Endothelial cell of umbilical vein (primary cell): ENCODE data around the gene USP7. TPM values are rescaled to one million over a fixed set of nuclear protein-coding genes. Genes with fewer than 3 reads are reported as not detected.

Source experiments
- BruUV-seq: library from RNA; stranded (reverse); fragments of 400-500 nt; replicated peaks from 2 replicates; lab custom pipeline; 2021; lab: Mats Ljungman, UMichigan
- CTCF ChIA-PET: fragments of 300-600, 350-600 bp; sonication (Branson Sonifier 250); formaldehyde crosslinking; loops from one replicate; lab custom pipeline; 2021; ENCODE audit warnings: antibody characterized with exemption, inconsistent platforms; lab: Charles Lee
- POLR2A ChIA-PET: fragments of 300-600, 350-600 bp; sonication (Branson Sonifier 250); formaldehyde crosslinking; loops from one replicate; lab custom pipeline; 2021; ENCODE audit warnings: antibody characterized with exemption, inconsistent platforms; lab: Charles Lee
- DNase-seq: peaks from one replicate; pipeline ENCODE4 v3.0.0-alpha.2; 2011; ENCODE audit warnings: low read depth, low spot score
- FAIRE-seq: peaks from 2 replicates; lab custom pipeline; 2011; peaks lifted over from hg19 to GRCh38; lab: Jason Lieb, UNC
- H2AFZ ChIP-seq: 2 replicates; pipeline ENCODE4 v1.6.0; 2012; ENCODE audit warnings: low read depth, low read length, control low read depth, inconsistent platforms
- H3K27ac ChIP-seq: 2 replicates; pipeline ENCODE4 v1.5.1; 2011; ENCODE audit warnings: low read depth, mild to moderate bottlenecking, control low read depth, low read length, moderate library complexity; ENCODE audit not compliant: insufficient read depth
- H3K27me3 ChIP-seq, 2 experiments: 2 replicates each; pipeline versions ENCODE4 v1.6.0 to v1.6.1; 2011; ENCODE audit warnings: low read length in 2 of 2, mixed read lengths in 1 of 2; ENCODE audit not compliant: control insufficient read depth in 2 of 2, insufficient read depth in 2 of 2
- H3K36me3 ChIP-seq, 2 experiments: 2 replicates in 1 of 2; 3 replicates in 1 of 2; pipeline ENCODE4 v1.5.1; 2011; ENCODE audit warnings: low read length in 2 of 2, mild to moderate bottlenecking in 1 of 2, moderate library complexity in 1 of 2; ENCODE audit not compliant: control insufficient read depth in 2 of 2, insufficient read depth in 2 of 2; ENCODE audit errors: extremely low read depth in 1 of 2
- H3K4me1 ChIP-seq: 3 replicates; pipeline ENCODE4 v1.5.1; 2011; ENCODE audit warnings: mild to moderate bottlenecking, low read length; ENCODE audit not compliant: control insufficient read depth, insufficient read depth; ENCODE audit errors: extremely low read depth
- H3K4me2 ChIP-seq: 2 replicates; pipeline ENCODE4 v1.6.1; 2011; ENCODE audit warnings: low read length, control low read depth, mixed read lengths; ENCODE audit not compliant: insufficient read depth
- H3K4me3 ChIP-seq, 3 experiments: fragments of 200-600 bp in 1 of 3; sonication (generic), shearing (Covaris generic) in 1 of 3; replicated peaks in 1 of 3; 2 replicates each; pipeline ENCODE4 v1.5.1; 2011 to 2016; ENCODE audit warnings: control low read depth in 3 of 3, low read length in 3 of 3, mild to moderate bottlenecking in 2 of 3, inconsistent platforms in 1 of 3, low read depth in 1 of 3, moderate library complexity in 1 of 3; ENCODE audit not compliant: insufficient read depth in 1 of 3
- H3K79me2 ChIP-seq: 2 replicates; pipeline ENCODE4 v1.6.0; 2012; ENCODE audit warnings: low read length, inconsistent platforms; ENCODE audit not compliant: control insufficient read depth, insufficient read depth
- H3K9ac ChIP-seq: replicated peaks from 2 replicates; pipeline ENCODE3; 2011; ENCODE audit warnings: low read length, control low read depth; ENCODE audit not compliant: insufficient read depth; ENCODE audit errors: extremely low read depth
- H3K9me1 ChIP-seq: replicated peaks from 3 replicates; pipeline ENCODE4 v1.6.0; 2011; ENCODE audit warnings: mild to moderate bottlenecking, low read length; ENCODE audit not compliant: control insufficient read depth, insufficient read depth; ENCODE audit errors: extremely low read depth
- H3K9me3 ChIP-seq: replicated peaks from 2 replicates; pipeline ENCODE4 v1.5.1; 2012; ENCODE audit warnings: low read length, inconsistent platforms; ENCODE audit not compliant: control insufficient read depth, insufficient read depth
- H4K20me1 ChIP-seq: replicated peaks from 2 replicates; pipeline ENCODE3; 2011; ENCODE audit warnings: mild to moderate bottlenecking, low read length; ENCODE audit not compliant: control insufficient read depth, insufficient read depth; ENCODE audit errors: extremely low read depth
- CTCF ChIP-seq, 2 donors: IDR thresholded peaks; 1 replicate in 1 of 2; 2 replicates in 1 of 2; pipeline ENCODE4 v1.5.1; 2011; ENCODE audit warnings: low read length in 2 of 2, mild to moderate bottlenecking in 2 of 2, moderate library complexity in 2 of 2, control low read depth in 1 of 2, inconsistent platforms in 1 of 2, low read depth in 1 of 2; ENCODE audit not compliant: insufficient read depth in 1 of 2; ENCODE audit errors: extremely low read depth in 1 of 2
- EZH2 ChIP-seq: IDR thresholded peaks from 2 replicates; pipeline ENCODE4 v1.6.1; 2012; ENCODE audit warnings: borderline replicate concordance, low read depth, mild to moderate bottlenecking, moderate library complexity, low read length, inconsistent platforms; ENCODE audit not compliant: severe bottlenecking
- FOS ChIP-seq: IDR thresholded peaks from 2 replicates; pipeline ENCODE4 v1.6.1; 2011; ENCODE audit warnings: mild to moderate bottlenecking, low read length, moderate library complexity, borderline replicate concordance; ENCODE audit not compliant: insufficient read depth
- GATA2 ChIP-seq: IDR thresholded peaks from 2 replicates; pipeline ENCODE4 v1.7.0; 2011; ENCODE audit warnings: low read depth, mild to moderate bottlenecking, moderate library complexity, mixed read lengths, low read length; ENCODE audit not compliant: insufficient read length, insufficient read depth
- JUN ChIP-seq: IDR thresholded peaks from 2 replicates; pipeline ENCODE4 v1.6.1; 2011; ENCODE audit warnings: borderline replicate concordance, low read depth; ENCODE audit not compliant: insufficient read length, insufficient read depth
- MAX ChIP-seq: IDR thresholded peaks from 2 replicates; pipeline ENCODE4 v1.6.1; 2011; ENCODE audit not compliant: insufficient read depth, insufficient read length
- MYC ChIP-seq: IDR thresholded peaks from one replicate; pipeline ENCODE4 v1.6.1; 2011; ENCODE audit warnings: mild to moderate bottlenecking, low read depth, low read length
- POLR2A ChIP-seq: IDR thresholded peaks from 2 replicates; pipeline ENCODE4 v1.6.1; 2012; ENCODE audit warnings: low read depth, mild to moderate bottlenecking, control low read depth, low read length
- POLR2AphosphoS5 ChIP-seq: IDR thresholded peaks from 2 replicates; pipeline ENCODE4 v1.6.1; 2012; ENCODE audit warnings: low read depth, mild to moderate bottlenecking, control low read depth, low read length, moderate library complexity; ENCODE audit not compliant: insufficient read depth
- dilution Hi-C: fragments of 300-500 bp; cut with MboI; formaldehyde crosslinking; loops from one replicate; pipeline ENCODE4 v1.15.0; 2019; ENCODE audit warnings: low sequenced_read_pairs; ENCODE audit not compliant: extremely low pct_ligation_motif_present
- intact Hi-C: fragments of 100-400 bp; cut with micrococcal nuclease; formaldehyde crosslinking; loops from one replicate; pipeline ENCODE4 v1.10.0; 2022
- polyA plus RNA-seq, 4 experiments: library from polyadenylated mRNA; depleted of rRNA in 3 of 4; stranded (reverse) in 3 of 4; unstranded in 1 of 4; fragments of >200 nt; gene quantifications; 2 replicates each; pipeline versions ENCODE4 v1.2.1 to v1.2.3, GENCODE V29; 2011 to 2012; ENCODE audit warnings: missing spikeins in 1 of 4
- total RNA-seq: library from RNA; stranded (reverse); gene quantifications from 2 replicates; pipeline ENCODE4 v1.2.3, GENCODE V29; 2021

Gene USP7
- total and polyA plus RNA-seq, 2 donors (not counting 3 experiments of a cell fraction or from before 2014, with no cell fraction given) = 17.7 to 130 TPM

GRCh38 chr16:8858994-8859912 lies 104.5 kb downstream of the USP7 start:
- Histone ChIP-seq H3K27ac (no peak overlapping the region), H3K9ac (no peak overlapping the region), H3K9me1 (no peaks in the 10 kb centered on the region), H3K4me2 (no peak overlapping the region), H3K4me1 (peaks cover 12% of the 10 kb centered on the region), H3K9me3 (no peaks in the 10 kb centered on the region), H4K20me1 (no peaks in the 10 kb centered on the region), H3K79me2 (peaks cover 26% of the 10 kb centered on the region), H3K36me3 (peaks cover 0 to 18% of the 10 kb centered on the region in 2 experiments), H3K4me3 (no peak overlapping the region), H3K27me3 (no peaks in the 10 kb centered on the region), H2AFZ (no peak overlapping the region)
- CTCF ChIA-PET = interaction anchor here (0.7 to 0.9 kb wide), 2 partner anchors 21 kb away, joined by 3 to 4 read pairs; no protein-coding TSS in a partner anchor
- dilution Hi-C loops (no loop called here), intact Hi-C loops (no loop called here)
- no peak for TF ChIP-seq GATA2
- TF ChIP-seq JUN = no peak
- no peak for TF ChIP-seq EZH2
- TF ChIP-seq FOS = no peak
- TF ChIP-seq POLR2AphosphoS5 = no peak
- TF ChIP-seq MYC = no peak
- TF ChIP-seq CTCF (IDR thresholded peaks at IDR 0.05; ENCODE audit: extremely low read depth in 1 of 2, insufficient read depth in 1 of 2, low read depth in 1 of 2, low read length in 2 of 2) = no peak
- TF ChIP-seq MAX = no peak
- no peak for TF ChIP-seq POLR2A
- DNase-seq (no peak), FAIRE-seq (no peak)
- POLR2A ChIA-PET = no interaction called here
- BruUV-seq = no TSS peak
